Stimulated activated CD8-positive, alpha-beta memory T cell treated with anti-CD3 and anti-CD28 coated beads, Interleukin-12 subunit alpha, Interleukin-12 subunit beta, amount 100 ng/mL, for 24 hours (primary cell): ENCODE data around the gene SLC25A21.
"Not testable (repeated sequence)": the region's sequence is repeated elsewhere in the genome, so short reads cannot be mapped to it uniquely, and the experiment has no call there.

ENCODE experiments used
- DNase-seq: peaks from one replicate; pipeline ENCODE4 v3.0.0-alpha.2; 2020; ENCODE audit errors: extremely low read depth

The SLC25A21 gene

GRCh38 chr14:37088356-37089215 lies 83.8 kb downstream of the SLC25A21 start:
- no peak for DNase-seq

- no peak for DNase-seq
Measured at GRCh38 chr14:37087520-37087919, 84.9 kb downstream of the SLC25A21 start.

GRCh38 chr14:37083599-37083998 lies 88.8 kb downstream of the SLC25A21 start:
- no peak for DNase-seq

- no peak for DNase-seq
Measured at GRCh38 chr14:37082449-37082848, 90.0 kb downstream of the SLC25A21 start.

- DNase-seq: no peak
Measured at GRCh38 chr14:37081856-37082255, 90.5 kb downstream of the SLC25A21 start.

GRCh38 chr14:37081218-37081617 lies 91.2 kb downstream of the SLC25A21 start:
- DNase-seq: no peak

GRCh38 chr14:37078131-37078530 lies 94.3 kb downstream of the SLC25A21 start:
- no peak for DNase-seq

GRCh38 chr14:37074320-37074719 lies 98.1 kb downstream of the SLC25A21 start:
- not testable (repeated sequence) for DNase-seq

GRCh38 chr14:37063467-37064240 lies 108.8 kb downstream of the SLC25A21 start:
- DNase-seq: no peak

GRCh38 chr14:37062191-37062803 lies 110.1 kb downstream of the SLC25A21 start:
- DNase-seq: no peak

GRCh38 chr14:37061697-37062096 lies 110.7 kb downstream of the SLC25A21 start:
- DNase-seq: no peak

GRCh38 chr14:37060496-37061260 lies 111.7 kb downstream of the SLC25A21 start:
- DNase-seq: no peak

- DNase-seq: no peak
Measured at GRCh38 chr14:37057776-37058175, 114.6 kb downstream of the SLC25A21 start.

GRCh38 chr14:37056473-37056872 lies 115.9 kb downstream of the SLC25A21 start:
- DNase-seq: no peak

- DNase-seq: no peak
Measured at GRCh38 chr14:37054869-37055268, 117.5 kb downstream of the SLC25A21 start.

- DNase-seq: no peak
Measured at GRCh38 chr14:37054144-37054543, 118.3 kb downstream of the SLC25A21 start.

- no peak for DNase-seq
Measured at GRCh38 chr14:37051680-37052079, 120.7 kb downstream of the SLC25A21 start.

- no peak for DNase-seq
Measured at GRCh38 chr14:37051153-37051552, 121.3 kb downstream of the SLC25A21 start.

GRCh38 chr14:37048666-37049071 lies 123.7 kb downstream of the SLC25A21 start:
- DNase-seq: no peak

GRCh38 chr14:37047996-37048395 lies 124.4 kb downstream of the SLC25A21 start:
- no peak for DNase-seq

GRCh38 chr14:37047226-37047625 lies 125.2 kb downstream of the SLC25A21 start:
- no peak for DNase-seq

- DNase-seq: no peak
Measured at GRCh38 chr14:37046815-37047214, 125.6 kb downstream of the SLC25A21 start.
